ENCODE data around the gene CAV2.

CAV2 gene

DNA sequence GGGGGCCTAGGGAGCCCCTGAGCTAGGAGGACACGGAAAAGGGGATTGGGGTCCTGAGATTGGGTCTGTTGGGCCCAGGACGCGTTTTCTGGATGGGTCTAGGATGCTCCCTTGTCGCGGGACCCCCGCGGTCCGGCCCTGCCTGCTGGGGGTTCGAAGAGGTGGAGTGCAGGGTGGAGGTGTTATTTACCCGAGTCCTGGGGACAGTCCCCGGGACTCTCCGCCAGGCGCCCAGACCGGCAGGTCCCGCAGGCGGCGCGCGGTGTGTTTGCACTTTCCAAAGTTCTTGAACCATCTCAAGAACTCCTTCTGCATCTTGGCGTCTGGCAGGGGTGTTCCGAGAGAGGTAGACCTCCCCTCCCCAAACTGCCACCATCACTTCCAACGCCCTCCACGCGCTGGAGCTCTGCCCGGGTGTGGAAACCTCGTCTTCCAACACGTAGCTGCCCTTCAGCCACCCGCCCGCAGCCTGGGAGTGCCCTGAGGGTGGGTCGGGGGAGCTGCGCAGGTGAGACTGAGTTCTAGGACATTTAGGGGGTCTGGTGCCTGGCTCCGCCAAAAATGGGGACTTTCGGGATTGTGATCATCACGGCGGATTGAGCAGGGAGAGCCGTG, 25.9 kb downstream of the CAV2 start:
- no peak for DNase-seq

GRCh38 chr7:116525913-116526861, 26.6 kb downstream of the CAV2 start:
- DNase-seq = peak; percentile 5 to 57

DNA sequence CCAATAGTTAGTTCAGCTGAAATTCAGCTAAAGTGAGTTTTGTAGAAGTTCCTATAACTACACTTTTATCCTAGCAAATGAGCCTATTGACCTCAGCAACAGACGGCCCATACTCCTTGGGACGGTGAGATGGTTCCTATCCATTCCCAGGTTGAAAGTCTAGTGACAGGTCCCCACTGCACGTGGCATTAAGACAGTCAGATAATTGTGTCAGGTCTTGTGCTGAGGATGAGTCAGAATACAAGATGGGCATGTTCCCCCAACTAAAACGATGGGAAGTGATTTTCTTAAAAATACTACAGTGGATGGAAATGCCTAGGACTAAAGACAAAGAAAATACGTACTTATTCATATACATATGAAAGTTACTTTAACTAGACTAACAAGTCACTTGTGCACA, 27.4 kb downstream of the CAV2 start:
- DNase-seq = no peak

DNA sequence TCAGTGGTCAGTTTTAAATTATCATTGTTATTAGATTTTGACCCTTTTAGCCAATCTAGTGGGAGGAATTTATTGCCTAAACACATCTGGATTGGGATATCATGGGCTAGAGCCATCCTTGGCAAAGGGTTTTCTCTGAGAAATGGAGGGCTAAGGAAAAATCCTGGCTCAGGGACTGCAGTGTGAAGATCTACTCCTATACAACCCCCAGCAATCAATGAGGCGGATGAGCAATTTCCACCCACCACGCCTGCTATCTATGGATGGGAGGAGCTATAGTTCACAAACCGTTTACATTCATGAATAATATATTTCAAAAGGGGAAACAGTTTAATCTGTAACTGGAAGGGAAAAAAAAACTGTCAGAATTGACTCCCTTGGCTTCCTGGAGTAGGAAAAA, 28.0 kb downstream of the CAV2 start:
- DNase-seq = no peak

DNA sequence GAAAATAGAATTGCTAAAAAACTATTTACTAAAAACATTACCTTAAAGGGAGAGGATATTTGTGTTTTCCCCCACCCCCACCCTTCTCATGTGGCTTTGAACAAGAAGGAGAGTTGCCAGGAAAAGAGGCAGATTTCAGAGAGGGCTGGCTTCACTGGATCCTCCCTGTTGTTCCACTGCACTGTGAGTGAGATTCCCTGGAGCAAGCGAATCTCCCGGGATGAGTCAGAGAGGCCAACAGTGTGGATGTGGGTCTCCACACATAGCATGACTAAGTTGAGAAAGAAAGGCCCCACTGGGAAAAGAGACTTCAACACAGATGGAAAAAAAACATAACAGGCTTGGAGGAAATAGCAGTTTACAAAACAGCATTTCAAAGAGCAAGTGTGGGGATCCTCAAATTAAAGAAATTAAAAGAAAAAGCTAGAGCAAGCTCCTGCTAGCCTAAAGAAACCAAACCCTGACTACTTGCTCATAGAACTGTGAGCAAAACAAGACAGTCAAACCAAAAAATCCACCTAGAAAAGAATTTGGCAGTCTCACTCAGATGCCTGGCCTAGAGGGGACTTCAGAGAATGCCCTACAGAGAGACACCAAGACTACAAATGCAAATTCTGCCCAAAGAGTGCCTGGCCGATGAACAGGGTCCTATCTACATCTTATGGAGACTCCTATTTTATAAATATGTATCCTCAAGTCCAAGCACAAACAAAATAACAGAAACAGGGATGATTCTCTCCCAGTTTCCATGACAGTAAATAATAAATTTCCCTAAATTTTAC, 28.7 kb downstream of the CAV2 start:
- no peak for DNase-seq

DNA sequence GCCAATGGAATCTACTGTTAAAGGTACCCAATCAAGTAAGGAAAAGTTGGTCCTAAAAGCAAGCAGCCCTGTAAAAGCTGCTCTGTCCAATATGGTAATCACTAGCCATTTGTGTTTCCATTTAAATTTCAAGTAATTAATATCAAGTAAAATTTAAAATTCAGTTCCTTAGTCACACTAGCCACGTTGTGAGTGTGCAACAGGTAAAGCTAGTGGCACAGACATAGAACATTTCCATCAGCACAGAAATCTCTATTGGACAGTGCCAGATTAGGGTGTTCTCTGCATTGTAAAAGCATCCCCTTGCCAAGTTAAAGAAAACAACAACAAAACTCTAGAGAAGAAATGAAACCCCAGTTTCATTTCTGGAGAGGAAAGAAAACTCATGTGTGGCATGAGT, 29.7 kb downstream of the CAV2 start:
- DNase-seq = no peak

- no peak for DNase-seq
Measured at GRCh38 chr7:116530107-116530820, 30.7 kb downstream of the CAV2 start.

- DNase-seq = no peak
Measured at GRCh38 chr7:116532102-116532688, 32.7 kb downstream of the CAV2 start.

- no peak for DNase-seq
Measured at GRCh38 chr7:116534790-116535189, 35.3 kb downstream of the CAV2 start.

DNA sequence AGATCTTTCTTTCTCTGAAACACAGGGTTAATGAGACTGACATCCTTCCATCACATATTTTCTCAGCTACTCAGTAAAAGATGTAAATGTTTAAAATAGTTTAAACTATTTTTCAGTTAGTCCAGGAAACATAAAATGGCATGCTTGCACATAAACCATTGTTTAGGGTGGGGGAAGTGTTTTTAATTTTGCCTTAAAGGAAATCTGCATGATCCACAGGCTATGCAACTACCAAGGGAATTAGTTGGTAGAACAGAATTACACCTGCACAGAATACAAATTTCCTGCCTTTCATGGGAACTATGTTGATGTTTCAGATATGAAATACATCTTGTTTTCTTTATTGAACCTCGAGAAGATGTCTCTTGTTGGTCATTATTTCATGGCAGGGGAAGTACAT, 35.9 kb downstream of the CAV2 start:
- DNase-seq = no peak

DNA sequence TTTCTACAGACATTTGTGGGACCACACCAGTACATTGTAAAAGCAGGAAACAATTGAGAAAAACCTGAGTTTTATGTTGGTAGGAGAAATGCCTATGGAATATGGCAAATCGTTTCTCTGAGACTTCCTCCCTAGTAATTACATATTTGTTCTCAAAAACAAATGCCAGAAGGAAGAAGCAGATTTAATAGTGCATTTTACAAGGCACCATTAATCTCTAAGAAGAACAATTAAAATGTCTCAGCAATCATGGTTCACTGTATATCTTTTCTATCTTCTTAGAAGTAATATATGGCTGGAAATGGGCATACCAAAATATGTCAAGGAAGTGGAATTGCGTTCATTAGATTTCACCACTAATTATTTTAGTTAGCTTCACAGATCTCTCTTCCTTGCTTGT, 38.6 kb downstream of the CAV2 start:
- DNase-seq = no peak

GRCh38 chr7:116539879-116540278, 40.3 kb downstream of the CAV2 start:
- no peak for DNase-seq

DNA sequence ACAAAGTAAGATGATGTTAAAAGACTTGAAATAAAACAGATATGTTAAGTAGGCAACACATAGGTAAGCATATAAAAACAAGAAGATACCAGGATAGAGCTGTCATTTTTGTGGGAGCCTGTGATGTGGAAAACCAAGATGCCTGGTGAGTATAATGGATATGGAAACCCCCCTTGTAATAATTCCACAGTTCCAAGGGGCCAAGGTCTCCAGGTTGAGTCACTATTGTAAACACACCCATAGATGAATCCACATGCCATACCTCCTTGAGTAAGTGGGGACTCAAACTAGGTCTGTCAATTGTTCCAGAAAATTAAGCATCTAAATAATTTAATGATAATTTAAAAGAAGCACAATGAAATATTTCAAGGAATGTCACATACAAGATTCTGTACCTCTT, 41.2 kb downstream of the CAV2 start:
- no peak for DNase-seq

DNA sequence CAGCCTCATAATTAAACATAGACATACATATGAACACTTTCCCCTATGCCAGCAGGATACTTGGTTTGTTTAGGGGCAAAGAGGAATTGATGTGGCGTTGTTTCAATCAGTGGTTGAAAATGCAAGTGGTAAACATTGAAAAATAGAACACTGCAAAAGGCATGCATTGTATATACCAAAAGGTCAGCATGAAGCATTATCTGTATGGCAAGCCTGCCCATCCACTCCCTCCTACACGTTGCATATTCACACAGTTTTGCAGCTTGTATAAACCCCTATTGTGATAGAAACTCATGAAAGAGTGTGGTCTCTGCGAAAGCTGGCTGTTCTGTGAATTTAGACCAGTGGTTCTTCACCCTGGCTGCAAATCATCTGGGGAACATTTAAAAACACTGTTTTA, 42.4 kb downstream of the CAV2 start:
- no peak for DNase-seq

DNA sequence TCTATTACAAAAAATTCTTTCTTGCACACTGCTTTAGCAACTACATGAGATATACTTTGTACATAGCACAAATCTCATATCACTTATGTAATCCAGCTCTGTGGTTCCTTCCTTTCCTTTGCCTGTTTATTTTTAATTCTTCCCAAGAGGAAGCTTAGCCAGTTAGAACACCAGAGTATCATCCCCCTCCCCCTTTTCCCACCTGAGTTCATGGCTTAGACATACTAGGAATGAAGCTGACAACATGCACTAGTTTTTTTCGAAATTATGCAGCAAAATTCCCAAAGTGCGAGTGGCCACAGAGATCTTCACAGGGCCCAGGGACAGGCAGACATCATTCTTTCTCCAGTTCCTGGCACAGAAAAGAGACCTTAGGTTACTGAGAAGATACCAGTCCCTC, 43.1 kb downstream of the CAV2 start:
- DNase-seq = no peak

DNA sequence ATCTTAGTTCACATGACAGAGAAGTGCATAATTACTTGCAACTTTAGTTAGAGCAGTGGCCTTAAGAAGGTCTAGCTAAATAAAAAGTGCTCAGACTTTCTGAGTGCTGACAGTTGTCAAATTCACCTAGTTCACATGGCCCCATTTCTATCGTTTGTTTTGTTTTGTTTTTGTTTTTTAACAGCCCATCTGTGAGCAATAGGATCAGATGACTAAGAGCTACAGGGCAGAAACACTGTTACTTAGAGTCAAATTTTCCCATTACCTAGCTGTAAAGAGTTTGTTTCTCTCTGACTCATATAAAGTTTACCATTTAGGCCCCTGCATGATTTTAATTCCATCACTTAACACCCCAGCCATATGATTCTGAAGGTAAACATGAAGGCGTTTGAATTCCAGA, 44.1 kb downstream of the CAV2 start:
- no peak for DNase-seq

- DNase-seq = no peak
Measured at GRCh38 chr7:116544487-116544886, 44.9 kb downstream of the CAV2 start.

DNA sequence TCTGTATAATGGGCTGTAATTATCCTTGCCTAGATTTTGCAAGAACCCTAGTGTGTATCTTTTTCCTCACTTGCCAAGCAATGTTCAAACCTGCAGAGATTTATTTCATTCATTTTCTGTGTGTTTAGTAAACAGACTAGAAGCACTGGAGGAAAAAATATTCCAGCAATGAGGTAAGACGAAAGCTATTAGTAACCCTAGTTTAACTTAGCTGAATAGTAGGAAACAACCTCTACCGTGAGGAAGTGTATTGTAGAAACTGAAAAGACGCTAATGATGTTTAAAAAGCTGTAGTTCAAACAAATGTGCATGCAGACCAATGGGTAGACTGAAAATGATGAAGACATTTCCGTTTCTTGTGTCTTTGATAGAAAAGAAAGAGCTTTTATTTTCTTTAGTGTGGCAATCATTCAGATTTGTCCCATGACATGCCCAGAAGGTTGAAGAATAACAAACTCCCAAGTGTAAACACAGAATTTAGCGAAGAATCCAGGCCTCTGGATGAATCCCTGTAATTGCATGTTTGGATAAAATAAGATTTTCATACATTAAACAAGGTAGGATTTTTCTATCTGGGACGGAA, 46.0 kb downstream of the CAV2 start:
- no peak for DNase-seq

DNA sequence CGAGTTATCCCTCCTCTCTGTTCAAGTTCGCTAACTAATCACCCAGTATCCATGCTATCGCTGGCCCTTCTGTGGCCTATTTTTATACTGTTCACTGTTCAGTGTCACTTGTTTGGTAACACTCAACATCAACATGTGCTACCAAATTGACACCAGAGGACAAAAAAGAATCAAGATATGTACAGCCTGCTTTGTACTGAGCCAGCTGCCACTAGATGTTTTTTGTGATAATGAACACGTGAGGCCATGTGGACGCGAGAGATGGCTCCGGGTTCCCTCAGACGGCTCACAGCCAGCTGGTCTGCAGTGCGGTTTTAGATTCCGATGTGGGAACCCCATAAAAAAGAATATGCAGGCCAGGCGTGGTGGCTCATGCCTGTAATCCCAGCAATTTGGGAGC, 46.5 kb downstream of the CAV2 start:
- DNase-seq = no peak

GRCh38 chr7:116546916-116547315, 47.4 kb downstream of the CAV2 start:
- DNase-seq = no peak

DNA sequence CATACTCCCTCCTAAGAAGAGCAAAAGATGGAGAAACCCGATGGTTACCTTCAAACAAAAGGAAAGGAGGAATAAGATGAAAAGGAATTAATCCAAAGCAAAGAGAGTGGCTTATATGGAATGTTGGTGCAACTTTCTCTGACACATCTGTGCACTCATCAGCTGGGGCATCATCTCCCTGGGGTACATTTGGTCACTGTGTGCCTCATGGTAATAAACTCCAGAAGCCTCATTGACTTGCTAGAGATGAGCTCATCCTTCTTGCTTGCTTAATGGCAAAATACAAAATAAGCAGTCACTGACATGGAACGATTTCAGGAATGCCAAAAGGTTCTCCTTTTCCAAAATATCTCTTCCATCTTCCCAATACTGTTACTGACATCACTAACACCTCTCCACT, 47.8 kb downstream of the CAV2 start:
- no peak for DNase-seq

GRCh38 chr7:116548506-116548905, 49.0 kb downstream of the CAV2 start:
- DNase-seq = no peak
